NCI-H1105 treated with DMSO at 0.1 percent for 48 hours (cell line): ENCODE data around the gene KLC4.
"Not testable (repeated sequence)": the region's sequence is repeated elsewhere in the genome, so short reads cannot be mapped to it uniquely, and the experiment has no call there.

Source experiments
- DNase-seq: peaks from one replicate; lab custom pipeline; 2025; lab: John Stamatoyannopoulos, UW

Gene KLC4

DNA sequence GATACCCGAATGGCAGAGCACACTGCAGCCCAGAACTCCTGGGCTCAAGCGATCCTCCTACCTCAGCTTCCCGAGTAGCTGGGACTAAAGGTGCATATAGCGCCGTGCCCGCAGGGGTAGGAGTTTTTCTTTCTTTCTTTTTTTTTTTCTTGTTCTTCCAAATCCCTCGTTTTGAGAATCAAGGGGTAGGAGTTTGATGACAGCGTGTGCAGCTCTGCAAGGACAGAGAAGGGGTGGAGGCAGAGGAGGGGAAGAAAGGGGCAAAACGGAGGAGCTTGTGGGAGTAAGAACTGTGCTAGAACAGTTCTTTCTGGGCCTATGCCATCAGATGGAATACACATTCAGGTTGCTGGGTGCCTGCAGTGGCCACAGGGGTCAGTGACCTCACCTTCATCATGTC is 22.7 kb upstream of the KLC4 start:
- DNase-seq, result no peak

- no peak for DNase-seq
Observed at GRCh38 chr6:43037197-43037596, 22.2 kb upstream of the KLC4 start.

DNA sequence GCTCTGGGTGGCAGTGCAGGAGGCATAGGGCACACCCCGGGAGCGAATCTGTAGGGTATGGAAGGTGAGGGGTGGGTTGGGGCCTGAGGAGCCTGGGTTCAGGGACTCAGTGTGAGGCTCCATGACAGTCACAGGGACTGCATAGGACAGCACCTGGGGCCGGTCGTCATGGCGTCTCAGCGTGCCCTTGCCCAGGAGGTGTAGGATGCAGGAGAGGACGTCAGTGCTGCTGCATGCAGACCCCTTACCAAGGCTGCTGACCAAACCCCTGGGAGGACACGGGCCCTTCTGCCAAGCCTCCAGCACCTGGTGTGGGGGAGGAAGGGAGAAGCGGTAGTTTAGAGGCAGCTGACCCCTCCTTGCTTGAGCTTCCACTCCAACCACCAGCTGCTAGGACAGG is 21.7 kb upstream of the KLC4 start:
- DNase-seq, result no peak

DNA sequence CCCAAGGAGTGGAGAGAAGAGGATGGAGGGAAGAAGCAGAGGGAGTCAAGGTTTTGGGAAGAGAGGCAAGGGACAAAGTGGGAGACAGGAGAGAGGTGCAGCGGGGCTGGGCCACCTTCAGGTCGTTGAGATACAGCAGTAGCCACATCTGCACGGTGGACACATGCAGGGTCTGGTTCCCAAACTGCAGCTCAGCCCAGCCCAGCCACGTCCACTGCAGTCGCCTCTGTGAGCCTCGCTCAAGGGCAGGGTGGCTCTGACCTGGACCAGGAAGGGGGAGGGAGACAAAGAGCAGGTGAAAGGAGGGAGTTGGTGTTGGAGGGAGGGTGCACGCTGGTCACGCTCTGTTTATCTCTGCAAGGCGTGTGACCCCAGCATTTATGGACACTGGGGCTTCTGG is 20.7 kb upstream of the KLC4 start:
- DNase-seq, result no peak

DNA sequence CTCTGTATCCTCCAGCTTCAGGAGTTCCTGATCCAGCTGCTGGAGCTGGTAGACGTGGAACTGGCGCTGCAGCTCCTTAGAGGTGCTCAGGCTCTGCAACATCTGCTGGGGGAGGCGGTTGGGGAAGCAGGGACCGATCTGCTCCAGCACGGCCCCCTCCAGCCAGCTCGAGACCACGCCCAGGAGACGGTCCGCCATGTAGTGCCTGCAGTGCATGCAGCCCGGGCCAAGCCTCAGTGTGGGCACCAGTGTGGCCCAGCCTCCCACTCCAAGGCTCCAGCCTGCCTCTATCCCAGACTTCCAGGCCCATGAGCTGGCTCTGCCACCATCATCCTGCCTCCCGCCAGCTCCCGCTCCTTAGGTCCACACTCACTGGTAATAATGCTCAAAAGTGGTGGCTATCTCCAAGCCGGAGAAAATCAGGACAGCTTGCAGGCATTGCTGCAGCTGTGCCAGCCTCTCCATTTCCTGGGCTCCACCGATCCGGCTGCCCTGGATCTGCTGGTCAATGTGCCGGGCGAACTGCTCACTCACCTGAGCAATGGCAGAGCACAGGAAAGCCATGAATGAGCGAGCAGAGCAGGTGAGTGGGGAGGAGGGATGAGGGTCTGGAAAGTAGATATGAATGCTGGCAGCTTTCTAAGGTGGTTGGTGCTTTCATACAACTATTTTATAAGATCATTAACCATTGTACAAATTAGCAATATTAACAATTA is 18.7 kb upstream of the KLC4 start:
- DNase-seq, result no peak

- not testable (repeated sequence) for DNase-seq
Observed at GRCh38 chr6:43041475-43041874, 18.0 kb upstream of the KLC4 start.

- DNase-seq, result no peak
Observed at GRCh38 chr6:43043310-43043709, 16.1 kb upstream of the KLC4 start.

GRCh38 chr6:43045371-43045930 is 14.0 kb upstream of the KLC4 start:
- DNase-seq, result no peak

GRCh38 chr6:43047998-43048397 is 11.4 kb upstream of the KLC4 start:
- DNase-seq, result no peak

GRCh38 chr6:43050981-43051380 is 8.4 kb upstream of the KLC4 start:
- DNase-seq, result no peak

- no peak for DNase-seq
Observed at GRCh38 chr6:43052225-43052841, 7.1 kb upstream of the KLC4 start.

- DNase-seq, result no peak
Observed at GRCh38 chr6:43052842-43053544, 6.4 kb upstream of the KLC4 start.

DNA sequence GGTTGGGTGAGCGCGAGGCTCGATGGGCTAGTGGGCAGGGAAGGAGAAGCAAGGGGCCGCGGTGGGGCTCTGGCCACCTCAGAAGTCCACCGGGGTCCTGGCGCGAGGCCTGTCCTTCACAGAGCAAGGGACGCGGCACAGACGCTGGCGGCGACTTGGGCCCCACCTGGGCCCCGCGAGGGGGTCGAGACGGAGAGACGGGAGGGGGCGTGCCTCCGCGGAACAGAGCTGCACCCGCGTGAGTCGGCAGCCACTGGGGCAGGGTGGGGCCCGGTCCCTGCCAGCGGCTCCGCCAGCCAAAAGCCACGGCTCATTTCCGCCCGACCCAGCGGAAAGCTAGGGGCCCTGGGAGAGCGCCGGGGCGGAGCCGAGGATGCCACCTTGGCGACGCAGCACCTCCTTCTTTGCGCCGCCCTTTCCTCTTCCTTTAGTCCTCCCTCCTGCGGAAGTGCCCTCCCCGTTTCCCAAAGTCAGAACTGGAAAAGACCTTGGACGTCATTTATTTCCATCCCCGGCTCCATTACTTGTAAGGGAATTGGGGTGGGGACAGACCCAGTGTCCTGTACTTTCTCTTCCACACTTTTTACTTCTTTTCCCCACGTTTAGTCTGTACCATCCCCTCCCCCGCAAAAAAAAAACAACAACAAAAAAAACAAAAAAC is 5.8 kb upstream of the KLC4 start, which contains the start of gene CUL7:
TSS of gene CUL7 (minus strand) at position 307 of the 661 bp plus-strand sequence. CDS start 1,063 bp downstream, outside the sequence.
- DNase-seq, result peak; percentile 93

- no peak for DNase-seq
Observed at GRCh38 chr6:43054206-43054943, 5.1 kb upstream of the KLC4 start.

DNA sequence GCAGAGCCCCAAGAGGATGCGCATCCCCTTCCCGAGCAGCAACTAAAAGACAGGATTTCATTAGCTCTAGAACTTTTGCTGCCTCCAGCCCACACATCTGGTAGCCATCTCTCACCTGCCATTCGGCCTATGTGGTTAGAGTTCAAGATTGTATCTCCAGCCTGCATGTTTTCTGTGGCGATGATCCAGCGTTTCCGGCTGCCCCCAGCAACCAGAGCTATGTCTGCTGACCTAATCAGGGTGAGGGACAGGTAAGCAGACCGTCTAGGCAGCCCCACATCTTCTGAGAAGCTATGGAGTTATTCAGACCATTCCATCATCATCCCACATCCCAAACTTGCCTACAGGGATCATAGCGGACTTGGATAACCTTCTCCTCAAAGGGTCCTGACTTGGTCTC is 3.5 kb upstream of the KLC4 start:
- DNase-seq, result no peak

- DNase-seq, result no peak
Observed at GRCh38 chr6:43058531-43058930, 900 bp upstream of the KLC4 start.

DNA sequence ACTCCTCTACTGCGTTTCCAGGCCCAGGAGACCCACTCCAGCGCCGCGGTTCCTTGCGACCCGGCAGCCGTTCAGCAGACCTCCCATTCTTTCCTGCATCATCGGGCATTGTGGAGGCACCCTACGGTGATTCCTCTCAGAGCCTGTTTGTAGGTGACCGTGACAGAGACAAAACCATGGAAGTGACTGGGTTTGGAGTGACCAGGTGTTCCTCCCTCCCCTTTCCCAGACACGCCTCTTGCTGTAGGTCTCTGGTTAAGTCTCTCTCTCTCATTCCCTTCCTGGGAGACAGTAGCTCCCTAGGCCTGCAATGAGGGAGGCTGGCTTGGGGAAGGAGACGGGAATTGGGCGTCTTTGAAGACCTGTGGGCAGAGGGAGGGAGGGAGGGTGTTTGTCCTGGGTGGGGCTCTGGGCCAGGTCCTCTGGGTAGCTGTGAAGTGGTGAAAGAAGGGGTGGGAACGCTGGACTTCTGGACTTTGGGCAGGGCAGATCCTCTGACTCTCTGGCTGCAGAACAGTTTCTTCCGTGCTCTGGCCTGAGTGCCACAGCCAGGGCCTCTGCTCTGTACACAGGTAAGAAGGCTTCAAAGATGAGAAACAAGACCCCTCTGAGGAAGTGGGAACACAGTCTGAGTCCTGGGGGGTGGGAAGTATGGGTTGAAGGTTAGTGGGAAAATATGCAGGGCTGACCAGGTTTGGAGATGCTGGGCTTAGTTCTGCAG is 763 bp downstream of the KLC4 start:
- peak; percentile 35 for DNase-seq

DNA sequence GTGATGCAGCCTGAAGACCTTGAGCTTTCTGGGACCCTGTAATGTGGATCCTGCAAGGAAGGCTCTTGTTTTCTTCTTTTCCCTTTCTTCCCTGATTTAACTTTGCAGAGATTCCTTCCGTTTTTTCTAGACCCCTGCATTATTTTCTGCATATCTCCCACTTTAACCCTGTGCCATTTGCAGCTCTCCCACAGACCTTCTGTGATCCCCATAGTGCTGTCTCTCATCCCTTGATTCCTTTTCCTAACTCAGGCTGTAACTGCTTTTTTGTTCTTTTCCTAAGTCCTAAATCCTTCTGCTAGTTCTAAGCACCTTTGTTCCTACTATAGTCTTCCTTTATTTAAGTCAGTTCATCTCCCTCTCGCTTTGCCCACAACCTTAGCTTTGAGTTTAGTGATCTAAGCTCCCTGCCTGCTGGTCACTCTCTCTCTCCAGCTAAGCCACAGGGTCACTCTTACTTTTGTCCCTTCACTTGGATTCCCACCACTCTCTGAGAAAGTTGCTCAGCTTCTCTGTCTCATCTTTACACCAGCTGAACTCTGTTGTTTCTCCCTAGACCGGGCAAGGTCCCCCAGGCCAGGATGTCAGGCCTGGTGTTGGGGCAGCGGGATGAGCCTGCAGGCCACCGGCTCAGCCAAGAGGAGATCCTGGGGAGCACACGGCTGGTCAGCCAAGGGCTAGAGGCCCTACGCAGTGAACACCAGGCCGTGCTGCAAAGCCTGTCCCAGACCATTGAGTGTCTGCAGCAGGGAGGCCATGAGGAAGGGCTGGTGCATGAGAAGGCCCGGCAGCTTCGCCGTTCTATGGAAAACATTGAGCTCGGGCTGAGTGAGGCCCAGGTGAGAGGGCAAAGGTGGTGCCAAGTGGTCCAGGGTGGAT is 1.6 kb downstream of the KLC4 start:
- no peak for DNase-seq

DNA sequence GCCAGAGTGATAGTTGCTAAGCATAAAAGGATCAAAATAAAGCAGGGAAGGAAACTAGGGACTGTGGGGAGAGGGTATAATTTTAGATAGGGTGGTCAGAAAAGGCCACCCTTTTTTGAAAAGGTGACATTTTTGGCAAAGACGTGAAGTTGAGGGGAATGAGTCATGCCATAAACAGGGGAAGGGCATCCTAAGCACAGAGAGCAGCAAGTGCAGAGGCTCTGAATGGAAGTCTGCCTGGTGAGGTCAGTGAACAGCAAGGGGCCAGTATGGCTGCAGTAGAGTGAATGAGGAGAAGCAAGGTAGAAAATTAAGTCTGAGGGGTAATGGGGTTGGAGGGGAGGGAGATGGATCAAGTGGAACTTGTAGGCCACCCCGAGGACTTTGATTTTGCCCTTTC is 2.4 kb downstream of the KLC4 start:
- no peak for DNase-seq

GRCh38 chr6:43062818-43063217 is 3.4 kb downstream of the KLC4 start:
- no peak for DNase-seq
